Epithelial cell of proximal tubule (primary cell): ENCODE measurements around the gene PLCB1. TPM values are rescaled to one million over a fixed set of nuclear protein-coding genes. Genes with fewer than 3 reads are reported as not detected.

Source experiments
- DNase-seq: peaks from one replicate; pipeline ENCODE4 v3.0.0-alpha.2; 2011; ENCODE audit warnings: low read depth
- H3K4me3 ChIP-seq: 2 replicates; pipeline ENCODE4 v1.5.1; 2011; ENCODE audit warnings: low read depth, mild to moderate bottlenecking, low read length
- CTCF ChIP-seq: conservative IDR thresholded peaks from 2 replicates; pipeline ENCODE4 v1.5.1; 2012; ENCODE audit warnings: low read depth, mild to moderate bottlenecking, low read length
- total RNA-seq: library from RNA; depleted of rRNA; stranded (reverse); fragments of >200 nt; gene quantifications from 2 replicates; pipeline ENCODE4 v1.2.3, GENCODE V29; 2015

Gene PLCB1
- total RNA-seq, 1 donor from 2014 or later = 2.2 TPM

- no peak for DNase-seq
- no peak for TF ChIP-seq CTCF
- no peak overlapping the region for H3K4me3 ChIP-seq
Observed at GRCh38 chr20:8322662-8323217, 190.7 kb downstream of the PLCB1 start.

DNA sequence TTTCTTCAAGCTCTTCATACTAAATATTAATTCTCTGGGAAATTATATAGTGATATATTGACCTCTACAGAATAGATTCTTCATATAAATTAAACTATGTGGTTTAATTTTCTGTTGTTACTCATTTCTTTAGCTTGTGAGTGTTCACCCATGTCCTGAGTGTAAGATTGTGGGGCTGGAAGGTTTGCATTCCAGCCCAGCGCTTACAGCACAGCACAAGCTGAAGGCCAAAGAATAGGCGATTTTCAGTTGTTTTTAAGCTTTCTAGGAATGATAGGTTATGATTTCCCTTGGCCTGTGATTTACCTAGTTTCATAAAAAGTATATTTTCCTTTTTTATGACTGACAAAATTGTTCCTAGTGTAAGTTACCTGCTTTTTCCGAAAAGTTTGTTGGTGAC is 194.1 kb downstream of the PLCB1 start:
- no peak overlapping the region for H3K4me3 ChIP-seq
- DNase-seq = no peak
- no peak for TF ChIP-seq CTCF

- DNase-seq = no peak
- H3K4me3 ChIP-seq = no peak overlapping the region
- TF ChIP-seq CTCF = no peak
Observed at GRCh38 chr20:8326899-8327298, 194.8 kb downstream of the PLCB1 start.

- DNase-seq = no peak
- H3K4me3 ChIP-seq = no peak overlapping the region
- no peak for TF ChIP-seq CTCF
Observed at GRCh38 chr20:8328189-8328588, 196.1 kb downstream of the PLCB1 start.

DNA sequence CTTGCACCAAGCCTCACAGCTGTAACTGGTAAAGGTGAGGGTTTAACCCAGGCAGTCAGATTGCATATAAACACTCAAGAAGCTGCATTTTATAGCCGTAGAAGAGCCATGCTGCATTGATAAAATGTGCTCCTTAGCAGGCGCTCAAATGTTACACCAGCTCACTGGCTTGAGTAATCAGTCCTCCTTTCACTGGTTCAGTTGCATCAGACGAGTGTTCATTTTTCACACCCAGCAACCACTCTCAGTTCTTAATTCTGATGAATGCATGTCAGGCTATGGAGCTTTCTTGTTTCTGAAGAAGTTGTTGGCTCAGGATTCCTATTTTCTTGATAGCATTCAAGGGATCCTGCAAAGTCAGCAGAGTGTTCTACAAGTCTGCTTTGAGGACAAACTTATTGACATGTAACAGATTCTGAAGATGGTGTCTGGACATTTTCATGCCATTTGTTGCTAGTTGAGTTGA is 198.3 kb downstream of the PLCB1 start:
- no peak for TF ChIP-seq CTCF
- no peak for DNase-seq
- H3K4me3 ChIP-seq = no peak overlapping the region

DNA sequence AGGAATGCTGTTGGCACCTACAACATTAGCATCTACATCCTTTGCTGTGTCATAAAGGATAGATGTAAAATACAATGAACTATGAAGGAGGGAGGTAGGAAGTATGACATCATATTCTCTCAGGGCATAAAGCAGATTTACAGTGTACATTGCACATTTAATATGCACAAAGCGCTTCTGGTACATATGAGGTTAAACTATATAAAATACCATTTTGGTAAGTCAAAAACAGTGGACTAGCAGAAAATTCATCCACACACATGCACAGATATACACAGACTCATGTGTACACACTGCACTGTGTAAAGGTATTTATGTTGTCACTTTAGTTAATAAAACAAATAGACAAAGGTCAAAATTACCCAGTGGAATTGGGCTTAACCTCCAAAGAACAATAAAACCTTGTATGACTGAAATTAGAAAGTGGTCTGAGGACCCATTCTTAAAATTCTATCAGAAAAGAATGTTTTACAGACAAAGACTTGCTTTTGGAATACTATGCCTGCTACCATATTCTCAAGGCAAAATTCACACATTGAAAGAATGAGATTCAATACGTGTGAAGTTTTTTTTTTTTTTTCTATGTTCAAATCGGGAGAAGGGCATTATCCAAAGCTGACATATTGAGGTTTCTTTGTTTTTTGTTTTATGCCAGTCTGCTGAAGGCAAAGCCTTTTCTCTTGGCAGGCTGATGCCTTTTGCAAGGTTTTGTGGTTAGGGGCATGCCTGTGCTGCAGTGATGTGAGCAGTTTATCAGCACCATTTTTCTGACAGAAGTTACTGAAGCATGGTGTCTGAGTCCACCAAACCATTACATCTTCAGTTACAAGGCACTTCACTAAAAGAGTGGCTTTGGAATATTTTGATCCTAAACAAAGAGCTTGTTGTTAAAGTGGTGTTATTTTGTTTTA is 199.0 kb downstream of the PLCB1 start:
- no peak for TF ChIP-seq CTCF
- DNase-seq = peak; percentile 80
- no peak overlapping the region for H3K4me3 ChIP-seq
